Osteoblast (primary cell): Measurements from ENCODE around the gene GHRHR. TPM values are rescaled to one million over a fixed set of nuclear protein-coding genes. Genes with fewer than 3 reads are reported as not detected.

Source experiments
- DNase-seq: peaks from one replicate; pipeline ENCODE4 v3.0.0; 2011; ENCODE audit warnings: low spot score, mixed read lengths; ENCODE audit not compliant: insufficient read length; ENCODE audit errors: missing footprints
- H2AFZ ChIP-seq: 2 replicates; pipeline ENCODE4 v1.6.0; 2011; ENCODE audit warnings: mild to moderate bottlenecking, low read length
- H3K27ac ChIP-seq: 2 replicates; pipeline ENCODE4 v1.5.1; 2011; ENCODE audit warnings: mild to moderate bottlenecking, low read depth, low read length, moderate library complexity
- H3K27me3 ChIP-seq: 2 replicates; pipeline ENCODE4 v1.6.0; 2012; ENCODE audit warnings: mild to moderate bottlenecking, control low read depth, inconsistent platforms, low read length, moderate library complexity; ENCODE audit not compliant: insufficient read depth
- H3K36me3 ChIP-seq: 2 replicates; pipeline ENCODE4 v1.5.1; 2011; ENCODE audit warnings: mild to moderate bottlenecking, low read length, control low read depth, moderate library complexity; ENCODE audit not compliant: insufficient read depth
- H3K4me1 ChIP-seq: 2 replicates; pipeline ENCODE4 v1.5.1; 2011; ENCODE audit warnings: mild to moderate bottlenecking, low read length, control low read depth, moderate library complexity; ENCODE audit not compliant: insufficient read depth
- H3K4me2 ChIP-seq: 2 replicates; pipeline ENCODE4 v1.6.0; 2011; ENCODE audit warnings: mild to moderate bottlenecking, low read length; ENCODE audit not compliant: insufficient read depth
- H3K4me3 ChIP-seq: fragments of 200-600 bp; sonication (generic); 3 replicates; pipeline ENCODE4 v1.5.1; 2012; ENCODE audit warnings: mild to moderate bottlenecking, low read length, inconsistent platforms; ENCODE audit not compliant: insufficient read depth
- H3K79me2 ChIP-seq: 2 replicates; pipeline ENCODE4 v1.6.0; 2012; ENCODE audit warnings: mild to moderate bottlenecking, low read length, control low read depth, inconsistent platforms; ENCODE audit not compliant: insufficient read depth
- H3K9me3 ChIP-seq: 2 replicates; pipeline ENCODE4 v1.5.1; 2011; ENCODE audit warnings: low read depth, low read length, control low read depth
- H4K20me1 ChIP-seq: 2 replicates; pipeline ENCODE4 v1.6.0; 2012; ENCODE audit warnings: mild to moderate bottlenecking, low read length, control low read depth; ENCODE audit not compliant: insufficient read depth
- total RNA-seq: library from RNA; depleted of rRNA; stranded (reverse); fragments of >200 nt; gene quantifications from 2 replicates; pipeline ENCODE4 v1.2.3, GENCODE V29; 2012
- TF ChIP-seq, protein P1 (sequence below): IDR thresholded peaks from 2 replicates; pipeline ENCODE4 v1.5.1; 2011; ENCODE audit warnings: mild to moderate bottlenecking, low read depth, low read length, moderate library complexity; ENCODE audit errors: extremely low read depth

Gene GHRHR
- total RNA-seq, 1 donor = not detected

DNA sequence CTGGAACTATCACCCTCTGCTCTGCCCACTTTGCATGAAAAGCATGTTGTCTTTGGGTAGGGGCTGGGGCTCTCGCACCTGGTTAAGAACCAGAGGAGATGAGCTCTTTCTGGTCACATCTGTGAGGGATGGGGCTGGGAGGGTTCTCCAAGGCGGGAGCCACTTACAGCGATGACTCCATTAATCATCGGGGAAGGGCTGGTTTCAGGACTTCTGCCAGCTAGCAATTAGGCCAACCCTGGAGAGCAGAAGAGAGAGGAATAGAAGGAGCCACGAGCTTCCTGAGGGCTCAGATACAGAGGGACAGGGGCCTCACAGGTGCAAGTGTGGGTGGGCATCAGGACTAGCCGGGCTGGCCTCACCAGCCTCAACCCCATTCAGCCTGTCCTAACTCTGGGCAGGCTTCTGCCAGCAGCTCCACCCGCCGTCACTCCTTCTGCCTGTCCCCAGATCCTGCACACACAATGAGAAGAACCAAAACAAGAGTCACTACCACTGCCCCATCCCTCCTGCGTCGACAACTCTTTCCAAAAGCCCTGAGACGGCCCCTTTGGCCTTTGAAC, 43.7 kb upstream of the GHRHR start:
- Histone ChIP-seq H2AFZ (no peak overlapping the region), H3K4me3 (no peak overlapping the region), H3K4me1 (peaks cover 14% of the 10 kb centered on the region), H3K79me2 (no peaks in the 10 kb centered on the region), H3K4me2 (no peak overlapping the region), H3K36me3 (no peaks in the 10 kb centered on the region), H3K27me3 (no peaks in the 10 kb centered on the region), H4K20me1 (no peaks in the 10 kb centered on the region), H3K9me3 (no peaks in the 10 kb centered on the region), H3K27ac (no peak overlapping the region)
- peak; percentile 84 for DNase-seq
- TF ChIP-seq, protein P1, sequence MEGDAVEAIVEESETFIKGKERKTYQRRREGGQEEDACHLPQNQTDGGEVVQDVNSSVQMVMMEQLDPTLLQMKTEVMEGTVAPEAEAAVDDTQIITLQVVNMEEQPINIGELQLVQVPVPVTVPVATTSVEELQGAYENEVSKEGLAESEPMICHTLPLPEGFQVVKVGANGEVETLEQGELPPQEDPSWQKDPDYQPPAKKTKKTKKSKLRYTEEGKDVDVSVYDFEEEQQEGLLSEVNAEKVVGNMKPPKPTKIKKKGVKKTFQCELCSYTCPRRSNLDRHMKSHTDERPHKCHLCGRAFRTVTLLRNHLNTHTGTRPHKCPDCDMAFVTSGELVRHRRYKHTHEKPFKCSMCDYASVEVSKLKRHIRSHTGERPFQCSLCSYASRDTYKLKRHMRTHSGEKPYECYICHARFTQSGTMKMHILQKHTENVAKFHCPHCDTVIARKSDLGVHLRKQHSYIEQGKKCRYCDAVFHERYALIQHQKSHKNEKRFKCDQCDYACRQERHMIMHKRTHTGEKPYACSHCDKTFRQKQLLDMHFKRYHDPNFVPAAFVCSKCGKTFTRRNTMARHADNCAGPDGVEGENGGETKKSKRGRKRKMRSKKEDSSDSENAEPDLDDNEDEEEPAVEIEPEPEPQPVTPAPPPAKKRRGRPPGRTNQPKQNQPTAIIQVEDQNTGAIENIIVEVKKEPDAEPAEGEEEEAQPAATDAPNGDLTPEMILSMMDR = no peak

DNA sequence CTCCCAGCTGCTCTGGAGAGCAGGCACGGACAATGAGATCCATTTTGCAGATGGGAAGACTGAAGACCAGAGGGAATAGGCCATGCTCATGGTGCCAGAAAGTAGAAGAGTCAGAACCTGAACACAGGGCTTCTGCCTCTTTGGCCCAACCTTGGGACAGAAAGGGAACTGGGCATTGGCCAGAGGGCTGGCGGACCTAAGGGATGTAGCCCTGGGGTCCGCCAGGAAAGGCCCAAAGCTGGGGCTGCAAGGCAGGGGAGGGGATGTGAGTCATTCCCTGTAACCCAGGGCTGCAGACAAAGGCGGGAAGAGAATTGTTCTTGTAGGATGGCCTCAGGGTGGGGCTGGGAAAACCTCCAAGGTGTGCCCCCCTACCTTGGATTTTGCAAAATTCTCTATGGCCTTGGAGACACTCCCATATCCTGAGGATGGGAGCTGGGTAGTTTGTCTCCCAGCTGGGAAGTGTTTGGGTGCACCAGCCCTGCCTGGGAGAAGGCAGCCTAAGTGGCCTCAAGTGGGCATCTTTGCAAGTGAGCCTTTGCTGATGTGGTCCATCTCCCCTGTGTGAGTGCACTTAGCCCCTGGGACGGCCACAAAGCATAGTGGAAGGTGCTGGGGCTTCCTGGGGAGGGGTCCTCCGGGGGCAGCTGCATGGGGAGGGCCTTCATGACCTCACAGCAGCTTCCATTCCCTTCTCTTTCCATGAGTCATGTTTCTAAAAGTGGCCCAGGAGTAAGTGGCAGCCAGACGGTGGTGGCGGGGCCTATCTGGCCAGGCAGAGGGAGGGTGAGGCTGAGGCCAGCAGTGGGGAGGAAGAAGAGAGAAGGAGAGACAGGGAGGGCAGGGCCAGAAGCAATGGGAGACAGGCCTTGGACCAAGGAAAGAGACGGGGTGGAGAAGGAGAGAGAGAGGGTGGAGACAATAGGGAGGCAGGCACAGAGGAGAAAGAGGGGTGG, 42.9 kb upstream of the GHRHR start:
- H3K27me3 ChIP-seq = no peaks in the 10 kb centered on the region
- no peaks in the 10 kb centered on the region for H3K36me3 ChIP-seq
- H3K4me2 ChIP-seq = no peak overlapping the region
- no peaks in the 10 kb centered on the region for H4K20me1 ChIP-seq
- peak; percentile 91 for DNase-seq
- H3K4me3 ChIP-seq = no peak overlapping the region
- TF ChIP-seq, protein P1 = no peak
- peaks cover 12% of the 10 kb centered on the region for H3K4me1 ChIP-seq
- no peaks in the 10 kb centered on the region for H3K79me2 ChIP-seq
- H2AFZ ChIP-seq = peak overlapping the region; percentile 60
- H3K27ac ChIP-seq = no peak overlapping the region
- no peaks in the 10 kb centered on the region for H3K9me3 ChIP-seq

DNA sequence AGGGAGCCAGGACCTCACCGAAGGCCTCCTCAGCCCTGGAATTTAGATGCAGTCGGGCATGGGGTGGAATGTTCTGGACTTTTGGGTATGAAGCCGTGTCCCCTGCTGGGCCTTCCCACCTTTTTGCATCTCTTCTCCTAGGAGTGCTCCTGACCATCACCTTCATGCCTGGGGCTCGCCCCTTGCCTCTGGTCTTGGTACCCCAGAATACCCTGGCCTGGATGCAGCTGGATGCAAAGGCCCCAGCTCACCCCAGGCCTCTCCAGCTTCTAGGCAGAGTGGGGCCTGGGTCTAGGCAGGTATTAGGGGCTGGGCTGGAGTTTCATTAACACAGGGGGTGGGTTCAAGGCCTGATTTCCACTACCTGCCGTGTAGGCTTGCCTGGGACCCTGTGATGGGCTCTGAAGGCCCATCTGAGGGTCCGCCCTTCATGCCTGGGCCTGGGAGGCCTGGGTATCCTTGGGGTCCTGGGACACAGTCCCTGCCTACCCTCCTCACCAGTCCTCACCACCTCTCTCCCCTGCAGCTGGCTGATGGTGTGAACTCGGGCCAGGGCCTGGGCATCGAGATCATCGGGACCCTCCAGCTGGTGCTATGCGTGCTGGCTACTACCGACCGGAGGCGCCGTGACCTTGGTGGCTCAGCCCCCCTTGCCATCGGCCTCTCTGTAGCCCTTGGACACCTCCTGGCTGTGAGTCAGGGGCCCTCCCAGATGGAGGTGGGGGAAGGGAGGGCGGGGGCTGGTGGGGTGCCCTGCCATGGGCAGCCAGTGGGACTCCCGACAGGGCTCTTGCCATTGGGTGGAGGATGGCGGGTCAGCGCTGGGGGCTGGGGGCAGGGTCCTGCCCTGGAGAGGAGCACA, 42.0 kb upstream of the GHRHR start:
- no peaks in the 10 kb centered on the region for H3K36me3 ChIP-seq
- H4K20me1 ChIP-seq = no peaks in the 10 kb centered on the region
- H3K4me1 ChIP-seq = peaks cover 12% of the 10 kb centered on the region
- no peak overlapping the region for H3K4me3 ChIP-seq
- no peaks in the 10 kb centered on the region for H3K79me2 ChIP-seq
- no peak overlapping the region for H3K4me2 ChIP-seq
- DNase-seq = peak; percentile 62
- H2AFZ ChIP-seq = peak overlapping the region; percentile 60
- H3K27ac ChIP-seq = no peak overlapping the region
- TF ChIP-seq, protein P1 = no peak
- no peaks in the 10 kb centered on the region for H3K9me3 ChIP-seq
- H3K27me3 ChIP-seq = no peaks in the 10 kb centered on the region
